ENCODE data around the gene FOXP1.

Gene FOXP1

GRCh38 chr3:71144525-71145253 is 438.8 kb downstream of the FOXP1 start:
- DNase-seq (ENCODE audit: low read depth) = no peak

GRCh38 chr3:71143493-71143892 is 440.0 kb downstream of the FOXP1 start:
- DNase-seq (ENCODE audit: low read depth) = no peak

GRCh38 chr3:71142441-71143161 is 440.9 kb downstream of the FOXP1 start:
- DNase-seq (ENCODE audit: low read depth) = peak; percentile 11

GRCh38 chr3:71140477-71140876 is 443.1 kb downstream of the FOXP1 start:
- no peak for DNase-seq (ENCODE audit: low read depth)

GRCh38 chr3:71139496-71139895 is 444.0 kb downstream of the FOXP1 start:
- DNase-seq (ENCODE audit: low read depth) = no peak

GRCh38 chr3:71138410-71138809 is 445.1 kb downstream of the FOXP1 start:
- DNase-seq (ENCODE audit: low read depth) = no peak

- no peak for DNase-seq (ENCODE audit: low read depth)
Observed at GRCh38 chr3:71136276-71136675, 447.3 kb downstream of the FOXP1 start.

- DNase-seq (ENCODE audit: low read depth) = no peak
Observed at GRCh38 chr3:71135373-71136088, 448.0 kb downstream of the FOXP1 start.

GRCh38 chr3:71134521-71134920 is 449.0 kb downstream of the FOXP1 start:
- DNase-seq (ENCODE audit: low read depth) = no peak

GRCh38 chr3:71133865-71134264 is 449.7 kb downstream of the FOXP1 start:
- DNase-seq (ENCODE audit: low read depth) = no peak

- DNase-seq (ENCODE audit: low read depth) = no peak
Observed at GRCh38 chr3:71132995-71133730, 450.4 kb downstream of the FOXP1 start.

- no peak for DNase-seq (ENCODE audit: low read depth)
Observed at GRCh38 chr3:71131375-71132314, 451.9 kb downstream of the FOXP1 start.

- DNase-seq (ENCODE audit: low read depth) = no peak
Observed at GRCh38 chr3:71130471-71131374, 452.8 kb downstream of the FOXP1 start.

GRCh38 chr3:71129611-71130431 is 453.7 kb downstream of the FOXP1 start:
- DNase-seq (ENCODE audit: low read depth) = no peak

- DNase-seq (ENCODE audit: low read depth) = no peak
Observed at GRCh38 chr3:71128961-71129360, 454.6 kb downstream of the FOXP1 start.

GRCh38 chr3:71127844-71128243 is 455.7 kb downstream of the FOXP1 start:
- DNase-seq (ENCODE audit: low read depth) = no peak

- DNase-seq (ENCODE audit: low read depth) = no peak
Observed at GRCh38 chr3:71127052-71127831, 456.3 kb downstream of the FOXP1 start.

GRCh38 chr3:71125738-71126137 is 457.8 kb downstream of the FOXP1 start:
- DNase-seq (ENCODE audit: low read depth) = no peak
